NCI-H460 (cell line): Measurements from ENCODE around the gene TMED6. TPM values are rescaled to one million over a fixed set of nuclear protein-coding genes. Genes with fewer than 3 reads are reported as not detected.
A peak's percentile ranks its signal among the peaks of the same experiment; 100 is the strongest.

Experiments
- DNase-seq: peaks from one replicate; pipeline ENCODE4 v3.0.0-alpha.2; 2016; ENCODE audit warnings: low read depth; ENCODE audit errors: extremely low read depth
- total RNA-seq: library from RNA; depleted of rRNA; stranded (reverse); fragments of >200 nt; shearing (Covaris generic); gene quantifications from 2 replicates; pipeline ENCODE4 v1.2.3, GENCODE V29; 2014

Gene TMED6
- total RNA-seq, 1 experiment from 2014 or later = 0.82 TPM

DNA sequence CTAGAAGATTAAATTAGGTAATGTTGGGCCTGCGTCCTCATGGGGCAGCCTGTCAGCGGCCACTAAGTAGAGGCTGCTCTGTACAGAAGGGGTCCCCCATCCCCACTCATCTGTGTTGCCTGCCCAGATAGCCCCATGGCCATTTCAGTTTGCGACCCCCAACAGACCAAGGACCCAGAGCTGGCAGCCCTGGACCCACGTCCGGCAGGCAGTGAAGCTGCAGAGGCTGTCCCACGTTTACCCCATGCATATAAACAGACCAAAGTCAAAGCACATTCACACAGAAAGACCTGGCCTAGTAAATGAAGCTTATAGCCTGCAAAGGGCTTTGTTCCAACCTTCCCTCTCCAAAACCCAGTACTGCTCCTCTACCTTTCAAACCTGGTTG, 25.8 kb downstream of the TMED6 start:
- no peak for DNase-seq

DNA sequence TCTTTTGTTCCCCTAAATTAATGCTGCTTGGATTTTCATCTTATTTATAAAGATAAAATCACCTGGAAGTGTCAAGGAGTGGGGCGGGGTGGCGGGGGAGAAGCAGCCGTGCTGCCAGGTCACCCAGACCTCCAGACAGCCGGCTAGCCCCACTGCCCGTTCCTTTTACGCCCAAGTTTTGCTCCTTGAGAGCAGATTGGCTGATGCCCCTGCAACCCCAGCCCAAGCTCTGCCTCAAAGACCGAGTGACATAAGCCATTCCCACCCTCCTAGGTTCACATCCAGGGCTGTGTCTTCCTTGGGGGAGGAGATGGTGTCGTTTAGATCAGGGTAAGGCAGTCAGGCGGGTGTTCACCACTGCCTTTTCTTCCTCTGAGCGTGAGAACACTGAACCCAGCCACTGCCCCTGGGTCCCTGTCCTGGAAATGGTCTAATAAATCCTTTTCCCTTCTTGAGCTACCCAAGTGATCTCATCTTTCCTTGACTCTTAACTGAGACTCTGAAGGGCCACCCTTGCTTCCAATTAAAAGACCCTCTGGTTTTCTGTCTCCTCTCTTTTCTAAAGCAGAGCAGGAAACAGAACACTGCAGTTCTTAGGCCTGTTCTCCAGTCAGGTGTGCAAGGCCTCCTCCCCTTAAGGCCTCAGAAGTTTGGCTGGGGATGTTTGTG, 26.9 kb downstream of the TMED6 start:
- no peak for DNase-seq

DNA sequence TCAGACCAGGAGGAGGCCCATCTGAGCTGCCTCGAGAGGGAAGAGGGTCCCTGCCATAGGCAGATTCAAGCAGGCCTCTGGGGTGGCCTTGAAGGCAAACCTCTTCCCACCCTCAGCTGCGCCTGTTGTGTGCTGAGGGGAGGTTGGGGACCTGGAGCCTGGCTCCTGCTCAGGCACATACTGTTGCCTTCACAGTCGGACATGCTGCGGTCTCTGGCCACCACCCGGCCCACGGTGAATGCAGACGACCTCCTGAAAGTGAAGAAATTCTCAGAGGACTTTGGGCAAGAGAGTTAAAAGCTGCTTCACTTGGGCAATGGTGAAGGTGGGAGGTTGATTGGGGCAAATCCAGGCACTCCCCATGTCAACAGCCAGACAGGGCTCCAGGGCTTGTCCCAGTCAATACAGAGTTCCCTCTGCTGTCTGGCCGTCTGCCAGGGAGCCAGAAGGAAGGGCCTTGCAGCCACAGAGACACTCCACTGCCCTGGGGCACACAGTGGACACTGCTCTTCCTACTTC, 27.5 kb downstream of the TMED6 start:
- no peak for DNase-seq

DNA sequence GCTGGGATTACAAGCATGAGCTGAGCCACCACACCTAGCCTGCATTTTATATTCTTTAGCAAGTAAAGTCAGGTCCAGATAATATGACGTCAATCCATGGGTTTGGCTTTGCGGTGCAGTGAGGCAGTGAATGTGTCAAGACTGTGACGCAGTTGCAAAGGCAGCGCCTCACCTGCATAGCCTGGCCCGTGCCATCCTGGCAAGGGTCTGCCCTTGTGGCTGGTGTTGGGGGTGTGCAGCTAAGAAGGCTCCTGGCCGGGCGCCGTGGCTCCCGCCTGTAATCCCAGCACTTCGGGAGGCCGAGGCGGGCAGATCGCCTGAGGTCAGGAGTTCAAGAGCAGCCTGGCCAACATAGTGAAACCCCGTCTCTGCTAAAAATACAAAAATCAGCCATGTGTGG, 28.2 kb downstream of the TMED6 start:
- DNase-seq = no peak

DNA sequence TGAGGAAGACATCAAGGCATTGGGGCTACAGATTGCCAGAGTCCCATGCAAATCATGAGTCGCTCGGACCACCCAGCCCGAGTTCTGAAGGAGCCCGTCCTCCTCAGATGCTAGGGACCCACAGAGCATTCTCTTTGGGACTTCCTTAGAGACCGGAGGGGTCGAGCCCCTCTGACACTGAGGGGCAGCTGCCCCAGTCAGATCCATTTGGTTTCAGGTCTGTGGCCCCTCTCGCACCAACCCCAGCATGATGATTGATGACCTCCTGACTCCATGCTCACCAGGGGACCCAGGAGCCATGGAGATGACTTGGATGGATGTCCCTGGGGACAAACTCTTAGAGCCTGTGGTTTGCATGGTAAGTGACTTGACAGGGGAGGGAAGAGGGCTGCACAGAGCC, 29.2 kb downstream of the TMED6 start:
- no peak for DNase-seq

DNA sequence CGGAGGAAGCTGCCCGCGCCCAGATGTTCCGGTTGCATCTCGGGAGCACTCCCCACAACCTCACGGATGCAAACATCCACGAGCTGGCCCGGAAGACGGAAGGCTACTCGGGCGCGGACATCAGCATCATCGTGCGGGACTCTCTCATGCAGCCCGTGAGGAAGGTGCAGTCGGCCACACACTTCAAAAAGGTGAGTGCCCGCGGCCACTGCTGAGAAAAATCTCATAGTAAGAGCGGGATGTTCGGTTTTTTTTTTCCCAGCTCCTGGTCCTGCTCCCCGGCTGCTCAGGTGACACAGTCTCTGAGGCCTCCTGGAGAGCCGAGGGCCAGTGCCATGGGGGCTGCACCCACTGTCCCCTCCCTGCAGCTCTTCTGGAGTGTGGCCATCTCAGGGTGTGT, 30.5 kb downstream of the TMED6 start:
- no peak for DNase-seq

DNA sequence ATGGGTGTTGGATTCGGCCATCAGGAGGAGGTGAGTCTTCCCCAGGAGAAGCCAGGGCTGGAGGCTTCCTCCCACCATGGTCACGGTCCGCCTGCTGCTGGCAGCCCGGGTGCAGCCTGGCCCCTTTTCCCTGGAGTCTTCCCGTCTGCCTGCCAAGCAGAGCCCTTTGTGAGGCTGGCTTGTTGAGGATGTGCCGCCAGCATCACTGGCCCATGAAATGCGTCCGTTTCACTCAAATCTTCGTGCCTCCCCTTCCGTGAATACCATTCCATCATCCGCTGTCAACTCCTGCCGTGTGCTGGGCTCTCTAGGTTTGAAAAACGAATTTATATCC, 30.9 kb downstream of the TMED6 start:
- DNase-seq = no peak

DNA sequence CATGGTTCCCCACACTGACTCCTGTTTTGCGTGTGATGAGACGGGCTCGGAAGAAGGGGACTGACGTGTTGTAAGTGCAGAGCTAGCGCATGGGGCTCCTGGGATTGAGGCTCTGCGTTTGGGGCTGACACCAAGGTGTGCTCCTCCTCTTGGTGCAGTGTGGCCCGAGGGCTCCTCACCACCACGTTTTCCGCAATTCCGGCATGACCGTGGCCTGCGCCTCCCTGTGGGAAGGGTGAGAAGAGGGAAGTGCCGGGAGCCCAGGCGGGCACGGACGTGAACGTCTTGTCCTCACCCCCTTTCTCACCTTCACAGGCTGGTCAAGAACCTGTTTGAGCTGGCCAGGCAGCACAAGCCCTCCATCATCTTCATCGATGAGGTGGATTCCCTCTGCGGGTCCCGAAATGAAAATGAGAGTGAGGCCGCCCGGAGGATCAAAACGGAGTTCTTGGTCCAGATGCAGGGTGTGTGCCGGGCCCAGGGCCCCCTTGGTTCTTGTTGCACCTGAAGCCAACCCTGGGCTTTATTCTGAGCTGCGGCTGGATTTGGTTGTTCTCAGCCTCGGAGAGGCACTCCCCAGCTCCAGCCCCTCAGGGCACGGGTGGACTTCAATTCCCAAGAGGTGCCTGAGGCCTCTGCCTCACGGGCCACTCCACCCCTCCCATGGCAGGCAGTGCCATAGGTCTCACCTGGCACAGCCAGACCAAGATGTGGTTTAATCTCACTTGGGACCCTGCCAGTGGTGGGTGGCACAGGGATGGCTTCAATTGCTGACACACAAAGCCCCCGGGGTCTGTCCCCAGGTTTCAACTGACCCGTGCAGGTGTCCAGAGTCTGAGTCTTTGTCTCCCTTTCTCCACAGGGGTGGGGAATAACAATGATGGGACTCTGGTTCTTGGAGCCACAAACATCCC, 31.5 kb downstream of the TMED6 start:
- no peak for DNase-seq

DNA sequence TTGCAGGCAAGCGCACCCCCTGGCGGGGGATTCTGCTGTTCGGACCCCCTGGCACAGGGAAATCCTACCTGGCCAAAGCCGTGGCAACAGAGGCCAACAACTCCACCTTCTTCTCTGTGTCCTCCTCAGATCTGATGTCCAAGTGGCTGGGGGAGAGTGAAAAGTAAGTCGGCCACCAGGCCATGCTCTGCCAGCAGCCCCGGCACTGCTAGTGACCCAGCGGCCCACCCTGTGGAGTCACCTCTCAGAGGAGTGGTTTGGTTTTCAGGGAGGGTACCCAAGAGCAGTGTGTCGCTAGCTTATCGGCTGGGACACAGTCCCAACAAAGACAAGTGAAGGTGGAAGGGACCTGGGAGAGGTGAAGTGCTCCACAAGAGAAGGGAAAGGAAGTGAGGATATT, 32.2 kb downstream of the TMED6 start:
- DNase-seq = no peak

DNA sequence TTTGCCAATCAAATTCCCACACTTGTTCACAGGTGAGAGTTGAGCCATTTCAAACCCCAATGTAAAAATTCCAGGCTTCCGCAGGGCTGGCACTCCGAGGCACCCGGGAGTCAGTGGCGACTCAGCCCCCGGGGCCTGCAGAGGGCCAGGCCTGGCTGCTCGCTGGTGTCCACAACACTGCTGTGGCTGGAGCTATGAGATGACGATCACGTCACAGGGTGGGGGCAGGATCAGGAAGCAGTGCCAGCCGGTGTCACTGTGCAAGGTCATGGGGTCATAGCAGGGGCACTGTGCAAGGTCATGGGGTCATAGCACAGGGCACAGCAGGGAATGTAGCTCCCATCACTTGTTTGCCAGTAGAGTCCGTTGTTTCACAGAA, 32.7 kb downstream of the TMED6 start:
- no peak for DNase-seq

DNA sequence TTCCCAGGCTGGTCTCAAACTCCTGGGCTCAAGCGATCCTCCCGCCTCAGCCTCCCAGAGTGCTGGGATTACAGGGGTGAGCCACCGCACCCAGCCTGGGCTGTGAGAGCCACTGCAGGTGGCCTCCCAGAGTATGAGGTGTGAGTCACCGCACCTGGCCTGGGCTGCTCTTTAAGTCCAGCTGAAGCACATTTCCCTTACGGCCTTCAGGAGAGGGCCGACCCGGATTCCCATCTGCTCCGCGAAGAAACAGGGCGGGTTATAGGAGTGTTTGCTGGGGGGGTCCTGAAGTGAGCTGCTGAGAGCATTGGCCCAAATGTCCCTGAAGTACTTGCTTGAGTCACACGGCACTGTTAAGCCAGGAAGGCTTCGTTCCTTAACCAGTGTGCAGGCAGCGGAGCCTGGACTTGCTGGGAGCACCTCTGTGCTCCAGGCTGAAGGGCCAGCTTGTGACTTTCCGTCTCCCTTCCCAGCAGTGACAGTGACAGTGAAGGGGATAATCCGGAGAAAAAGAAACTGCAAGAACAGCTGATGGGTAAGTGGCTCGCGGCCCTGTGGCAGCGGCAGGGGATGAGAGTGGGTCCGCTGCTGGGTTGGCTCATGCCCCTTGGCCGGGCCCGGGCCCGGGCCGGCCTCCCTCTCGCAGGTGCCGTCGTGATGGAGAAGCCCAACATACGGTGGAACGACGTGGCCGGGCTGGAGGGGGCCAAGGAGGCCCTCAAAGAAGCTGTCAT, 33.2 kb downstream of the TMED6 start:
- DNase-seq = no peak

DNA sequence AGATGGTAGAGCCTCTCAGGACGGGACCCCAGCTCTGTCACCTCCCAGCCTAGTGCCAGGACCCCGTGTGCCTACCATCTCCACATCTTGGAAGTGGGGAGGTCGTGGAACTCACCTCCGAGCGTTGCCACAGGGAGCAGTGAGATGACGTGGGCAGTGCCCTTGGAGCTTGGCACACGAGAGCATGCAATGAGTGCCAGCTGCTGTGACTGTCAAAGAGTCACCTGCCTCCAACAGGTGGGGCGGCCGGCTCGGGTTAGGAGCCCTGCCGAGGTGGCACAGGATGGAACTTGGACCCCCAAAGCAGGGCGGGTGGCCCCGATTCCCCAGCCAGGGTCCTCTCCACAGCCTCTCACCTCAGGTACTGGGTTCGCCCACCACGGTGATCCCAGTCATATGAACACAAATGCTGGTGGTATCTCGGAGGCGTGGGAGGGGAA, 35.0 kb downstream of the TMED6 start:
- DNase-seq = no peak

DNA sequence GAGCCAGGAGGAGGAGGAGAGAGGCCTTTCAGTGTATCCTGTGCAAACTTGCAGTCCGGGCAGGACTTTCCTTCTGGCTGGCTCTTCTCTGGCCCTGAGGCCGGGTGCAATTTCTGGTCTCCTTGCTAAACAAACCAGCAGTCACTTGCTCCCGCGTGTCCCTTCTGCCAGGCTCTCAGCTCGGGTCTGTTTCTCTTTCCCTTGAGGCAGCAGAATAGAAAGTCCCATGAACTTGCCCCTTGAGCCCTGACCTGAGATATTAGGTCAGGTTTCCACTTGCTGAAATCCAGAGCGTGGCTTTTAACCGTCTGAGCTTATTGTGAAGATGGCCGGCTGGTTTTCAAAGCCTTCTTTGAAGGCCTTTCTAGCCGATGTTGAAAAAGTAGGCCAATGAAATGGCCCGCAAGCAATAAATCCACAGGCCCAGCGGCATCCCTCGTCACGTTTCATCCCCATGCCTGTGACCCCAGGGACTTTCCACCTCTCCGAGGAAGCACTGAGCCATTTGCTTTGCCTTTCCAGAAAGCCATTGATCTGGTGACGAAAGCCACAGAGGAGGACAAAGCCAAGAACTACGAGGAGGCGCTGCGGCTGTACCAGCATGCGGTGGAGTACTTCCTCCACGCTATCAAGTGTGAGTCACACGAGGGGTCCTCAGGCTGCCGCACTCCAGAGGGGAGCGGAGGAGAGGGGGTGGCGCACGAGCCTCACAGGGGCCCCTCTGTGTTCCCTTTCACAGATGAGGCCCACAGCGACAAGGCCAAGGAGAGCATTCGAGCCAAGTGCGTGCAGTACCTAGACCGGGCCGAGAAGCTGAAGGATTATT, 35.9 kb downstream of the TMED6 start:
- DNase-seq = no peak

DNA sequence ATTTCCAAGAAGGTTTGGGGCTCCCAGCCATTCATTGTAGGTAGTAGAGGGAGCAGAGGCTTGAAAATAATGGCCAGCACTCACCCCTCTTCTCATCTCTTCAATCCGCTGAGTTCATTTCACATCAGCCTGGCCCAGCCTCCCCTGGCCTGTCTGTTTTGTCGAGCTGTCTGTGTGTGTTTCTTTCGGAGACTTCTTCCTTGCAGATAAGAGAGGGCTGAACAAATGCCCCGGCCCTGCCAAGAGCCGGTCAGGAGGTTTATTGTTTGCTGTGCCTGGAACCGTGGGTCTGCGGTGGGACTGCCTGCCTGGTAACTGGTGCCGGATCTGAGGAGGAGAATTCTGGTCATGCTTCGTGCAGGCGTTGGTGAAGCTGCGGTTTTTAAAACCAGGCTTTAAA, 37.1 kb downstream of the TMED6 start:
- DNase-seq = no peak

DNA sequence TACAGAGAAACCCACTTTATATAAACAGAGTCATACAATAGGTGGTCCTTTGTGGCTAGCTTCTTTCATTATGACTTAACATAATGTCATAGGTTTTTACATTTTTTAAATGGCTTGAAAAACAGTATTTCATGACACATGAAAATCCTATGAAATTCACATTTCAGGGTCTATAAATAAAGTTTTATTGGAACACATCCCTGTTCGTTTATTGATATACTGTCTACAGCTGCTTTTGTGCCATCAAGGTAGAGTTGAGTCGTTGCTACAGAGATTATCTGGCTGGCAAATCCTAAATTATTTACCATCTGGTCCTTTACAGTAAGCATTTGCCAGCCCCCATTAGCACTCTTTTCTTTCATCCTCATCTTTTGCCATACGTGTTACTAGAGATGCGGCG, 38.1 kb downstream of the TMED6 start:
- DNase-seq = no peak

DNA sequence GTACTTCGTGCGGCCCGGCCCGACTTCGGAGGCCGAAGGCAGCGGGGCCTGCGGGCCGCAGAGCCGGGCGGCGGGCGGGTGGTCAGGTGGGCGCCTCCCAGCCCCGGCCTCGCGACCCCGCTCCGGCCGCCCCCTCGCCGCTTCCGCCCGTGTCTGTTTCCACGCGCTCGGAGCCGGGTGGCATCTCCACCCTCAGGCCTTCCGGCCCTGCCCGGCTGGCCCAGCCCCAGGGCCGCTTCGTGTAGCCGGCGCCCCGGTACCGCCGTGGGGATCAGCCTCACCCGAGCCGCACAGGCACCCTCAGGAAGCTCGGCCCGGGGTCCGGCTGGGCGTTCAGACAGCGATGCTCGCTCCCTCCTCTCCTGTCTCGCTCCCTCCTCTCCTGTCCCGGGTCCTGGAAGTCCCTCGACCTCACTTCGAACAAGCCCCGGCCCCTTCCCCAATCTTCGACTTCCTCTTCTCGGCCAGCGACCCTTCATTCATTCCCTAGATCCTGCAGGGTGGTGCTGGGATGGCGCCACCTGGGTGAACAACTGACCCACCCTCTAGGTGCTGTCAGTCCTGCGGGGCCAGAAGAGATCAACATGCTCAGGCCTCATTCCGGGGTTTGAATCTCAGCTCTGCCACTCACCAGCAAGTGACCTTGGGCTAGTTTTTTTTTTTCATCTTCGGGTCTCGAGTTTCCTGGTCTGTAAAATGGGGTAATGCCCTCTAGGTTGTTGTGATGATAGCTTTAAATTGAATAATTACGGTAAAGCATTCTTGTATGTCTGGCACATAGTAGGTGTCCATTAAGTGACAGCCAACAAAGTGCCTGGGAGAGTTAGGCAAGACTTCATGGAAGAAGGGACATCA, 39.8 kb downstream of the TMED6 start:
- no peak for DNase-seq

DNA sequence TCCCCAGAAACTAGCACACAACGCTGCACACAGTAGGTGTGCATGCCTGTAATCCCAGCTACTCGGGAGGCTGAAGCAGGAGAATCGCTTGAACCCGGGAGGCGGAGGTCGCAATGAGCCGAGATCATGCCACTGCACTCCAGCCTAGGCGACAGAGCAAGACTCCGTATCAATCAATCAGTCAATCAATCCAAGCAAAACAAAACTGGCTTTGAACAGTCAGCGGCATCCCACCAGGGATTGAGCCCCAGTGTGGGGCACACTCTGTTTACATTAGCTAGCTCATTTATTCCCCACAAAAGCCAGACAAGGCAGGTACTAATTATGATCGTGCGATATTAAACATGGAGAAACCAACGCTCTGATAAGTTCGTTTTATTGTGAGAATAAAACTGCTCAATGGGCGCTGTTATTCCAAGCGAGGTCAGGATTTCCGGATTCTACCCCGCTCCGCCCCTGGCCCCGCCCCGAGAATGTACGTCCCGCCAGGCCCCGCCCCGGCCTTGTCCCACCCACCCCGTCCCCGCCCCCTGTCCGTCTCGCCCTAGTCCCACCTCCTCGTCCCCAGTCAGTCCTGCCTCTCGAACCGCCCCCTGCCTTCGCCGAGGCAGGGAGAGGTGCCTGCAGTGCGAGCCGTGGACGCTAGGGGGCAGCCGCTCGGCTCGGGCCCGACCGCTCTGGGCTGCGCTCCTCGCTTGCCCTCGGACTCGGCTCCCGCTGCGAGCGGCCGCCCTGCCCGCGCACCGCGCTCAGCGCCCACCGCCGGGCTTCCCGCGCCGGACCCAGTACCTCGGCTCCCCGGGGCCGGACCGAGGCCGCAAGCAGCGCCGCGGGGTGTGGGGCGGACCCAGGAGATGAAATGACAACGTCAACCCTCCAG, 40.7 kb downstream of the TMED6 start, which contains the start of gene VPS4A:
Gene VPS4A (plus strand): TSS at position 698 of the 880 bp plus-strand sequence. CDS start 162 bp downstream, at position 860.
- DNase-seq = peak; percentile 90

DNA sequence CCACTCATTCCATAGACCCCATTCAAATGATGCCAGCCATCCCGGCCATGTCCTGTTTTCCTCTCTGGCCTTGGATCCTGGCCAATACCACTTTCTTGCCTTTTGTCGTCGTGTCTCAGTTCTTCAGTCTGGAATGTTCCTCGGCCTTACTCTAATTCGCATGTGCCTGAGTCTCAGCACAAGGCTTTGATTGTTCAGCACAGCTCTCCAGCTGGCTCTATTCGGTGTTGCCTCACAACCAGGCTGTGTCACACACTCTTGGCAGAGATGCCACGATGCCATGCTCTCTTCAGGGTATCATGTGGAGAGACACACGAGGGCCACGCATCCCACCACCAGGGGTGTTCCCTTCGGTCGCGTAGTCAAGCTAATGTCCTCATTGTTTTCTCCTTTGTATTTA, 42.3 kb downstream of the TMED6 start:
- no peak for DNase-seq
